CD1c-positive myeloid dendritic cell (primary cell): ENCODE results near the gene LRRIQ3.

Experiments
- DNase-seq: peaks from one replicate; pipeline ENCODE4 v3.0.0-alpha.2; 2016; ENCODE audit errors: extremely low spot score

The LRRIQ3 gene

GRCh38 chr1:74113333-74113732 lies 84.6 kb downstream of the LRRIQ3 start:
- DNase-seq, result no peak

- DNase-seq, result no peak
Measured at GRCh38 chr1:74107394-74107793, 90.6 kb downstream of the LRRIQ3 start.

- DNase-seq, result no peak
Measured at GRCh38 chr1:74091371-74091770, 106.6 kb downstream of the LRRIQ3 start.

- DNase-seq, result no peak
Measured at GRCh38 chr1:74083128-74083527, 114.8 kb downstream of the LRRIQ3 start.

GRCh38 chr1:74065081-74065480 lies 132.9 kb downstream of the LRRIQ3 start:
- DNase-seq, result no peak

- no peak for DNase-seq
Measured at GRCh38 chr1:74057719-74058118, 140.3 kb downstream of the LRRIQ3 start.

GRCh38 chr1:74053407-74053806 lies 144.6 kb downstream of the LRRIQ3 start:
- DNase-seq, result no peak

- DNase-seq, result no peak
Measured at GRCh38 chr1:74050386-74050785, 147.6 kb downstream of the LRRIQ3 start.

GRCh38 chr1:74038042-74038441 lies 159.9 kb downstream of the LRRIQ3 start:
- DNase-seq, result no peak

- no peak for DNase-seq
Measured at GRCh38 chr1:74012583-74012982, 185.4 kb downstream of the LRRIQ3 start.

GRCh38 chr1:74011736-74012135 lies 186.2 kb downstream of the LRRIQ3 start:
- DNase-seq, result no peak

GRCh38 chr1:74010206-74010605 lies 187.8 kb downstream of the LRRIQ3 start:
- DNase-seq, result no peak

GRCh38 chr1:74005533-74005932 lies 192.4 kb downstream of the LRRIQ3 start:
- no peak for DNase-seq

- no peak for DNase-seq
Measured at GRCh38 chr1:74003806-74004205, 194.2 kb downstream of the LRRIQ3 start.

- DNase-seq, result peak; percentile 3
Measured at GRCh38 chr1:73998348-73998959, 199.5 kb downstream of the LRRIQ3 start.

- no peak for DNase-seq
Measured at GRCh38 chr1:73980324-73981040, 217.5 kb downstream of the LRRIQ3 start.

GRCh38 chr1:73979684-73980083 lies 218.3 kb downstream of the LRRIQ3 start:
- DNase-seq, result no peak

GRCh38 chr1:73978964-73979363 lies 219.0 kb downstream of the LRRIQ3 start:
- no peak for DNase-seq
